SU-DHL-6 (cell line): ENCODE results near the gene ARL8B.

Experiments used
- H2AFZ ChIP-seq: fragments of 200-600 bp; sonication (generic); 2 replicates; pipeline ENCODE4 v1.6.1; 2014; ENCODE audit warnings: low read depth, mild to moderate bottlenecking, moderate library complexity, mixed read lengths, antibody characterized with exemption, low read length; ENCODE audit not compliant: severe bottlenecking
- H3F3A ChIP-seq: fragments of 200-600 bp; shearing (Covaris generic); 2 replicates; pipeline ENCODE4 v1.6.0; 2016; ENCODE audit warnings: antibody characterized with exemption, mild to moderate bottlenecking; ENCODE audit not compliant: insufficient read depth
- H3K27ac ChIP-seq: fragments of 200-600 bp; sonication (generic); 2 replicates; pipeline ENCODE4 v1.5.1; 2016; ENCODE audit warnings: low read depth, mild to moderate bottlenecking, low read length, moderate library complexity, mixed read lengths
- H3K27me3 ChIP-seq: fragments of 200-600 bp; sonication (generic), shearing (Covaris generic); 2 replicates; pipeline ENCODE4 v1.6.0; 2014; ENCODE audit warnings: mild to moderate bottlenecking, low read length
- H3K36me3 ChIP-seq: fragments of 200-600 bp; sonication (generic); 2 replicates; pipeline ENCODE4 v1.6.1; 2014; ENCODE audit warnings: mild to moderate bottlenecking, low read length, mixed read lengths
- H3K4me2 ChIP-seq: fragments of 300-600, 200-600 bp; shearing (Covaris generic), sonication (generic); 2 replicates; pipeline ENCODE4 v1.6.0; 2014; ENCODE audit warnings: low read length, low read depth, mild to moderate bottlenecking; ENCODE audit not compliant: poor library complexity, severe bottlenecking
- H3K4me3 ChIP-seq: fragments of 200-600 bp; sonication (generic); 2 replicates; pipeline ENCODE4 v1.5.1; 2014; ENCODE audit warnings: antibody characterized with exemption, low read length, mild to moderate bottlenecking, mixed read lengths; ENCODE audit not compliant: insufficient read depth, poor library complexity, severe bottlenecking
- H3K79me2 ChIP-seq: fragments of 200-600 bp; sonication (generic); 2 replicates; pipeline ENCODE4 v1.6.1; 2014; ENCODE audit warnings: mild to moderate bottlenecking, low read length, moderate library complexity; ENCODE audit not compliant: insufficient read depth
- H3K9ac ChIP-seq: fragments of 200-600 bp; sonication (generic); 2 replicates; pipeline ENCODE4 v1.7.0; 2014; ENCODE audit warnings: mild to moderate bottlenecking, low read length
- H3K9me2 ChIP-seq: fragments of 200-600 bp; sonication (generic); replicated peaks from 2 replicates; pipeline ENCODE4 v1.6.1; 2014; ENCODE audit warnings: low read length; ENCODE audit not compliant: insufficient read depth
- H3K9me3 ChIP-seq: fragments of 200-600 bp; sonication (generic); 2 replicates; pipeline ENCODE4 v1.6.1; 2014; ENCODE audit warnings: low read length, mixed read lengths; ENCODE audit not compliant: insufficient read depth
- H4K20me1 ChIP-seq: fragments of 200-600 bp; sonication (generic); 2 replicates; pipeline ENCODE4 v1.6.1; 2014; ENCODE audit warnings: low read depth, mild to moderate bottlenecking, antibody characterized with exemption, low read length, moderate library complexity, mixed read lengths
- CTCF ChIP-seq: fragments of 200-600 bp; sonication (generic); IDR thresholded peaks from one replicate; pipeline ENCODE4 v1.5.1; 2017; ENCODE audit warnings: antibody characterized with exemption, mild to moderate bottlenecking, low read length, moderate library complexity; ENCODE audit not compliant: insufficient read depth, poor library complexity, severe bottlenecking
- EZH2phosphoT487 ChIP-seq: fragments of 200-600 bp; sonication (generic), shearing (Covaris generic); conservative IDR thresholded peaks from 2 replicates; pipeline ENCODE4 v1.6.1; 2018; ENCODE audit warnings: mild to moderate bottlenecking, antibody characterized with exemption, low read length, moderate library complexity, mixed read lengths

ARL8B gene

GRCh38 chr3:5123937-5124336, 1.8 kb downstream of the ARL8B start:
- Histone ChIP-seq H3K27me3 (no peaks in the 10 kb centered on the region), H4K20me1 (peaks cover 29% of the 10 kb centered on the region; the same call in 1 of the 2 replicates), H3K27ac (no peak overlapping the region), H3K9ac (peak overlapping the region; percentile 87), H3K79me2 (peaks cover 68% of the 10 kb centered on the region), H3K36me3 (no peaks in the 10 kb centered on the region), H2AFZ (no peak overlapping the region), H3K4me3 (peak overlapping the region; percentile 98), H3K9me3 (no peaks in the 10 kb centered on the region), H3K9me2 (no peaks in the 10 kb centered on the region), H3F3A (peaks cover 5% of the 10 kb centered on the region; the same call in 1 of the 2 replicates), H3K4me2 (peak overlapping the region; percentile 84)
- TF ChIP-seq EZH2phosphoT487 (no peak), CTCF (no peak)

- Histone ChIP-seq H3K4me3 (no peak overlapping the region), H3K36me3 (no peaks in the 10 kb centered on the region), H3K9ac (no peak overlapping the region), H3K27ac (no peak overlapping the region), H3K4me2 (peak overlapping the region; percentile 16), H3K79me2 (peaks cover 95% of the 10 kb centered on the region), H3F3A (peaks cover 5% of the 10 kb centered on the region; the same call in 1 of the 2 replicates), H3K9me2 (no peaks in the 10 kb centered on the region), H3K9me3 (no peaks in the 10 kb centered on the region), H4K20me1 (peaks cover 31% of the 10 kb centered on the region; the same call in 1 of the 2 replicates), H2AFZ (no peak overlapping the region), H3K27me3 (no peaks in the 10 kb centered on the region)
- no peak for TF ChIP-seq EZH2phosphoT487
- TF ChIP-seq CTCF, result no peak
Measured at GRCh38 chr3:5126586-5126985, 4.5 kb downstream of the ARL8B start.

GRCh38 chr3:5128849-5129248, 6.8 kb downstream of the ARL8B start:
- Histone ChIP-seq H3K27ac (no peak overlapping the region), H2AFZ (no peak overlapping the region), H3K4me3 (no peak overlapping the region), H3K9me3 (no peaks in the 10 kb centered on the region), H3K36me3 (no peaks in the 10 kb centered on the region), H3K4me2 (no peak overlapping the region), H4K20me1 (peaks cover 26% of the 10 kb centered on the region; the same call in 1 of the 2 replicates), H3K79me2 (peaks cover 100% of the 10 kb centered on the region), H3K27me3 (no peaks in the 10 kb centered on the region), H3F3A (peaks cover 6% of the 10 kb centered on the region; the same call in 1 of the 2 replicates), H3K9ac (no peak overlapping the region), H3K9me2 (no peaks in the 10 kb centered on the region)
- TF ChIP-seq CTCF (no peak), EZH2phosphoT487 (no peak)
